ENCODE data around the gene CYB561A3.

CYB561A3 gene

DNA sequence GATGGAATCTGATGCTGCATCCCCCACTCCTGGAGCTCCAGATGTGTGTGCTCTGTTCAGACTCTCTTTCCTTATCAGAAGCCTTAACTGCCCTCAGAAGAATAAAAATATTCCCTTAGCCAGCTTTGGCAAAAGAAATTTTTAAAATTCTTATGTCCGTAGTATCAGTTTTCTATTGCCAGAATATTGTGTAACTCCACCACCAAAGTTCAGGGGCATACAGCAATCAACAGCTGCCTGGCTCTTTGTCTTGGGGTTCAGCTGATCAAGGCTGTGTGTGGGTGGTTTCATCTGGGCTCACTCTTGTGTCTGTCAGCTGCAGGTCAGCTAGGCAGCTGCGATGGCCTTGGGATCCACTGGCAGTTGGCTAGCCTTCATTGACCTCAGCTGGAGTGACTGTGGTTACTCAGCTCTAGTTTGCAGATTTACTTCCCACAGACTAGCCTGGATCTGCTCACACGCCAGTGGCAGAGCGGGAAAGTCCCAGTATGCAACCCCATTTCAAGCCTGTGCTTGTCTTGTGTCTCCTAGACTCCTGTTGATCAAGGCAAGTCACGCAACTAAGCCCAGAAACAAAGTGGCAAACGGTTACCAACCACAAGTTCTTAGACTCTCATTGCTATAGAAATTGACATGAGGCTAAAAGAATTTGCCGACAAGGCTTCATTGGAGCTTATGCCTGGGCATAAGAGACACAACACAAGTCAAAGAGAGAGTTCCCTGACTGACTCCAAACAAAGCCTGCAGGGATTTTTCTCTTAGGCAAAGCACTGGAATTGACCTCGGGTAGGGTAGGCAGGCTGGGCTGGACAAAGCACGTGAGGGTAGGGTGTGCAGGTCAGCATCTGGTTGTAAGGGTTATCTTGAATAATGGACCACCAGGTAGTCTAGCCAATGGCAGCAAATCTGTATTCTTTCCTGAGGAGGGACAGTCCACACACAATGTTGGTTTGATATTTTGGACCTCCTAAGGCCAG lies 8.0 kb upstream of the CYB561A3 start:
- DNase-seq (ENCODE audit: low spot score) = peak; percentile 31

DNA sequence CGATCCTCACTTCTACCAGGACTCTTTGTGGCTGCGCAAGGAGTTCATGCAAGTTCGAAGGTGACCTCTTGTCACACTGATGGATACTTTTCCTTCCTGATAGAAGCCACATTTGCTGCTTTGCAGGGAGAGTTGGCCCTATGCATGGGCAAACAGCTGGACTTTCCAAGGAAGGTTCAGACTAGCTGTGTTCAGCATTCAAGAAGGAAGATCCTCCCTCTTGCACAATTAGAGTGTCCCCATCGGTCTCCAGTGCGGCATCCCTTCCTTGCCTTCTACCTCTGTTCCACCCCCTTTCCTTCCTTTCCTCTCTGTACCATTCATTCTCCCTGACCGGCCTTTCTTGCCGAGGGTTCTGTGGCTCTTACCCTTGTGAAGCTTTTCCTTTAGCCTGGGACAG lies 7.0 kb upstream of the CYB561A3 start:
- no peak for DNase-seq (ENCODE audit: low spot score)

DNA sequence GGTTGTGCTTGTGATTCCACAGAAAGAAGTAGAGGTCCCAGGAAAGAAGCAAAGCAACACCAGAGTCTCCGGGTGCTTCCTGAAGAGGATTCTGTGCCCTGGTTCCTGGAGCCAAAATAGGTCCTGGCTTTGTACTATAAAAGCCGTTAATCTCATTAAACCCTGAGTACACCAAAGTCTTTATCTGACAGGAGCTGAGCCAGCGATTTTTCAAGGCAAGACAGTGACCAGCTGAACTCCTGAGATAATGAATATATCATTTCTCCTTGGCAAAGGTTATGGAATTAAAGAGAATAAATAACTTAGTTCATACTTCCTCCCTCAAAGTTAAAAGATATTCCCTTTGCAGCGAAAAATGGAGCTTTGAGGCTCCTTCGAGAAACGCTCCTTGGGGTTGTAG lies 5.7 kb upstream of the CYB561A3 start:
- no peak for DNase-seq (ENCODE audit: low spot score)

GRCh38 chr11:61364012-61364675 lies 2.5 kb upstream of the CYB561A3 start:
- DNase-seq (ENCODE audit: low spot score) = no peak

DNA sequence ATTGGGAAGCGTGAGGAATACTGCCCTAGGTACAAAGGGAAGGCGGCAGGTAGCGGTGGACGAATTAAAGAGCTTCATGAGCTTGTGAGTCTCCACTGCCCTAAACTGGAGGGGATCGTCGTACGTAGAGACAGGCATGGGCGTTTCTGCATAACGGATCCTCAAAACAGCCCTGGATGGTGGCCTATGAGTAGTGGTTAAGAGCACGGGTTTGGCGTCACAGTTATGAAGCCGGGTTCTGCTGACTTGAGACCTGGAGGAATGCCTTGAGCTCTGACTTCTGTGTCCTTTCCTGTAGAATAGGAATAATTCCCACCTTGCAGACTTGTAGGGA lies 827 bp upstream of the CYB561A3 start:
- no peak for DNase-seq (ENCODE audit: low spot score)

GRCh38 chr11:61361237-61361740 lies 393 bp downstream of the CYB561A3 start:
- DNase-seq (ENCODE audit: low spot score) = peak; percentile 17

GRCh38 chr11:61359516-61359915 lies 2.2 kb downstream of the CYB561A3 start:
- no peak for DNase-seq (ENCODE audit: low spot score)

- DNase-seq (ENCODE audit: low spot score) = no peak
Measured at GRCh38 chr11:61358566-61358965, 3.1 kb downstream of the CYB561A3 start.

DNA sequence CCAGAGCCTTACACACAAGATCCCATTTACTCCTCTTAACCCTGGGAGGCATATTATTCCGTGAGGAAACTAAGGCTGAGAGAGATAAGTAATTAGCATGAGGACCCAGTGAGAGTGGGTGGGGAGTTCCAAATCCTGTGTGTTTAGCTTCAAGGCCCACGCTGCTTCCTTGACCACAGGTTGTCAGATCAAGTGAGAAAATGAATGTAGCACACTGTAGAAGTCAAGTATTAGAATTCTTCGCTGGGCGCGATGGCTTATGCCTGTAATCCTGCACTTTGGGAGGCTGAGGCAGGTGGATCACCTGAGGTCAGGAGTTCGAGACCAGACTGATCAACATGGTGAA lies 3.8 kb downstream of the CYB561A3 start:
- DNase-seq (ENCODE audit: low spot score) = no peak

DNA sequence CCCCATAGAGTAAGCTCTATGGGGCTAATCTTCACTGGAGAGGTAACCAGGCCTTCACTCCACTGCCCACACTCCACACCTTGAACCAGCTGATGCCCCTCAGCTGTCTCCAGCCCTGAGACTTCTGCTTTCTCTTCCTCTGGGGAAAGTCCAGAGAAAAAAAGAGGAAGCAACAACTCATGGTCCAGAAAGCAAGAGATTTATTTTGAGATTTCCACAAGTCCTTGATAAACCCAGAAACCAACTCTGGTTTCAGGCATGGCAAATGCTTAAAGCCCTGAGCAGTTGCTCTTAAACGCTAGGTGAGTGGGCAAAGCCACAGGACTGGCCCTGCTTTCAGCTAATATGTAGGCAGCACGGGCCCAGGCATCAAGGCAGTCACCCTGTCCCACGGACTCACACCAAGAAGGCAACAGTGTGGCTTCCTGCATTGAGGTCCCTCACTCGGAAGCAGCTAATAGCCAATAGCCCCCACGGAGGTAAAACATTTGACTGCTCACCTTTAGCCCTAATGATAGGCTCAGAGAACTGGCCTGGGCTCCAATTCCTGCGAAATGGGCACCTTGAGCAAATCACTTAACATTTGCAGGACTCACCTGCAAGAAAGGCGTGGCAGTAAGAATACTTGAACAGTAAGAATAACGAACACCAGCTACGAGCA lies 4.3 kb downstream of the CYB561A3 start:
- peak; percentile 78 for DNase-seq (ENCODE audit: low spot score)

- DNase-seq (ENCODE audit: low spot score) = no peak
Measured at GRCh38 chr11:61356706-61357105, 5.0 kb downstream of the CYB561A3 start.

- DNase-seq (ENCODE audit: low spot score) = no peak
Measured at GRCh38 chr11:61354208-61354607, 7.5 kb downstream of the CYB561A3 start.

DNA sequence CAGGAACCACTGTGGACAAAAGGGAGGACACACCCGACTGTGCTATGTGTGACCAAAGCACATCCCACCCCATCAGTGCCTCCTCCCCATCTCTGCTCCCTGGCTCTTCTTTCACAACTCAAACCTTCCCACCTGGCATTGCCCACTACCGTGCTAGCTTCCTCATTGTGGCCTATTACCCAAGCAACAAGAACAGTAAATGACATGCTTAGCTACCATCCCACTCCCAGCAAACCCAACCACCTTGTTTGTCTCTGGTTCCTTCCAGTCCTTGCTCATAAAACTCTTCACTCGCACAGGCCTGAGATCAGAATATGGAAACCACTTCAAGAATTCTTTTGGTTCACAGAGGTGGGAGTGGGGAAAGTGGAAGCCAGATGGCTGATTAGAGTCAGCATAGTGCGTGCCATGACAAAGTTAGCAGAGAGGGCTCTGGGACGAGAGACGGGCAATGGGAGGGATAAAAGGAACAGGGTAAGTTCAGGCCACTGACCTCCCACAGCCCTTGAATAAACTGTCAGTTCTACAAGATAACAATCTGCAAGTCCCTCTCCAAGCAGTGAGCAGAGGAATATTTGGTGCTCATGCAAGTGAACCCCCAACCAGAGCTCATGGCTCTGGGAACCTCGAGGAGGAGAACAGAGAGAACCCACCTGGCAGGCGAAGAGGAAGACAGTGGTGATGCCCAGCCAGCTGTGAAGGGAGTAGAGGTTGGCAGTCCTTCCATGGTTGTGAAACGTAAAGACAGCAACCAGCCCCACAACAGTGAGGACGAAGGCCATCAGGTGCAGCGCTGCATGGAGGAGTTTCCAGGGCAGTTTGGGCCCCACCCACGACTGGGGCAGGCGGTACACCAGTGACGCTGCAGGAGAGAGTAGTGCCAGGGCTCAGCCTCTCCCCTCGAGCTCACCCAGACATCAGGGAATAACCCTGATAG lies 8.3 kb downstream of the CYB561A3 start:
- no peak for DNase-seq (ENCODE audit: low spot score)

GRCh38 chr11:61352038-61352437 lies 9.6 kb downstream of the CYB561A3 start:
- DNase-seq (ENCODE audit: low spot score) = no peak

- DNase-seq (ENCODE audit: low spot score) = no peak
Measured at GRCh38 chr11:61350803-61351202, 10.9 kb downstream of the CYB561A3 start.

DNA sequence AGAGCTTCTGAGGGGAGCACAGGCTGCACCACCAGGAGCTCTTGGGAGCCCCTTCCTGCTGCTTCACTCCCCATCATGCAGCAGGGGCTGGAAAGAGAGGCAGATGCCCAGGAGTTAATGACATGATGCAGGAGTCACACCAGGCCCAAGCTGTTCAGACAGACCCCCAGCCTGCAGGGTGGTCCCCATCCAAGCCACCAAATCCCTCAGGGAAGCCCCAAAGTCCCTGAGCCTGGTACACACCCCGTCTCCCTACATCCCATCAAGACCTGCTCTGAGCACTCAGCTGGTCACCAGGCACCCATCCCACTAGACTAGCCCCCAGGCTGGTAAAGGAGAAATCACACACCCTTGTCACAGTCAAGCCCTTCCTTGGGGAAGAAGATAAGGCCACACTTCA lies 11.3 kb downstream of the CYB561A3 start:
- DNase-seq (ENCODE audit: low spot score) = no peak

DNA sequence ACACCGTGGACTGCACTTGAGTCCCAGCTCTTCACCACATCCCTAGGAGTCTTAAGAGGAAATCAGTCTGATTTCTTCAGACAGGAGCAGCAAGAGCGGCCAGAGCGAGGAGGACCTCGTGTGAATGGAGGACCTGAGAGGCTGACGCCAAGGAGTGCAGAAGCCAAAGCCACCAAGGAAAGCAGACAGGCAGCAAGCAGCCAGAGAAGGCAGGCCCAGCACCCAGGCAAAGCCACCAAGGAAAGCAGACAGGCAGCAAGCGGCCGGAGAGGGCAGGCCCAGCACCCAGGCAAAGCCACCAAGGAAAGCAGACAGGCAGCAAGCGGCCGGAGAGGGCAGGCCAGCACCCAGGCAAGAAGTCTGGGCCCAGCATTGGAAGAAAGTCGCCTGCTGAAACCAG lies 11.8 kb downstream of the CYB561A3 start:
- DNase-seq (ENCODE audit: low spot score) = no peak

DNA sequence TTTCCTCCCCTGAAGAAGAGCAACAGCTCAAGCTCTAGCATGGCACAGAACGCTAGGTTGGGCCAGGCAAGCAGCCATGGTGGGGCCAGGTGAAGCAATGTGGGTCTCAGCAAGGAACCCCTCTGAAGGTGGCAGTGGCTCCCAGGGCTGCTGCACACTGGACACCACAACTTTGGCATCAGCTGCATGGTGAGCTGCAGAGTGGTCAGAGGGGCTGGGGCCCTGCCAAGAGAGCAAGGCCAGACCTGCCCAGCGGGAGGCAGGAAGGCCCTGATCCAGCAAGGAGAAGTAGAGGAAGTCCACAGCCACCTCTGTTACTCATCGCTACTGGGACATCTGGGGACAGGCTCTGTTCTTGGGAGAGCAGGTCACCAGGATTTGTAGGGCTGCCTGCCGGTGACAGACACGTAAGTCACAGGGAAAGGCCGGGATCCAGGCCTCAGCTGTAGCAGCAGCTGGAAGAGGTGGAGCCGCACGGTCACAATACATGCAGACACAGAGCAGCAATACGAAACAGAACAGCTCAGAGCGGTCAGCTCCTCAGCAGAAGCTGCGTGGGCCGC lies 12.4 kb downstream of the CYB561A3 start:
- no peak for DNase-seq (ENCODE audit: low spot score)

GRCh38 chr11:61347916-61348461 lies 13.7 kb downstream of the CYB561A3 start:
- no peak for DNase-seq (ENCODE audit: low spot score)

- no peak for DNase-seq (ENCODE audit: low spot score)
Measured at GRCh38 chr11:61345954-61346843, 15.5 kb downstream of the CYB561A3 start.
